HG03460 (cell line): ENCODE results near the gene MZF1.
"Not testable (repeated sequence)": the region's sequence is repeated elsewhere in the genome, so short reads cannot be mapped to it uniquely, and the experiment has no call there.

Source experiments
- ATAC-seq: cut with Tn5 transposase; IDR thresholded peaks from one replicate; pipeline ENCODE4 v1.9.1; 2021; ENCODE audit not compliant: unreplicated experiment

The MZF1 gene

GRCh38 chr19:58543826-58544590 is 29.1 kb downstream of the MZF1 start, which contains the start of gene TRIM28:
Gene TRIM28 (plus strand): TSS chr19:58544064. CDS start chr19:58544758, 694 bp downstream.
- peak; percentile 79 for ATAC-seq

DNA sequence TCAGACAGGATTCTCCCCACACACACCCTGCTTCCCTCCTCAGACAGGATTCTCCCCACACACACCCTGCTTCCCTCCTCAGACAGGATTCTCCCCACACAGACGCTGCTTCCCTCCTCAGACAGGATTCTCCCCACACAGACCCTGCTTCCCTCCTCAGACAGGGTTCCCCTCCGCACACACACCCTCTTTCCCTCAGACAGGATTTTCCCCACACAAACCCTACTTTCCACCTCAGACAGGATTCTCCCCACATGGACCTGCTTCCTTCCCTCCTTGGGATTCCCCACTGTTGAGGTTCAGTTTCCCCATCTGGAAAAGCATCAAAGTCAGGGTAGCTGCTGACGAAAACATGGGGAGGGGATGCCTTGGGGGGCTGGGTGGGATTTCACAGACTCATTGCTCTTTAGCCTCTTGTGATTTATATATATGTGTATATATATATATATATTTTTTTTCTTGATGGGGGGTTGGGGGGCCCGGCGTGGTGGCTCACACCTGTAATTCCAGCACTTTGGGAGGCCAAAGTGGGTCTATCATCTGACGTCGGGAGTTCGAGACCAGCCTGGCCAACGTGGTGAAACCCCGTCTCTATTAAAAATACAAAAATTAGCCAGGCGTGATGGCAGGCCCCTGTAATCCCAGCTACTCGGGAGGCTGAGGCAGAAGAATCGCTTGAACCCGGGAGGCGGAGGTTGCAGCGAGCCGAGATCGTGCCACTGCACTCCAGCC is 30.3 kb downstream of the MZF1 start:
- not testable (repeated sequence) for ATAC-seq

DNA sequence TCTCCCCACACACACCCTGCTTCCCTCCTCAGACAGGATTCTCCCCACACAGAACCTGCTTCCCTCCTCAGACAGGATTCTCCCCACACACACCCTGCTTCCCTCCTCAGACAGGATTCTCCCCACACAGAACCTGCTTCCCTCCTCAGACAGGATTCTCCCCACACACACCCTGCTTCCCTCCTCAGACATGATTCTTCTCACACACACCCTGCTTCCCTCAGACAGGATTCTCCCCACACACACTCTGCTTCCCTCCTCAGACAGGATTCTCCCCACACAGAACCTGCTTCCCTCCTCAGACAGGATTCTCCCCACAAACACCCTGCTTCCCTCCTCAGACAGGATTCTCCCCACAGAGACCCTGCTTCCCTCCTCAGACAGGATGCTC is 34.0 kb downstream of the MZF1 start:
- not testable (repeated sequence) for ATAC-seq

DNA sequence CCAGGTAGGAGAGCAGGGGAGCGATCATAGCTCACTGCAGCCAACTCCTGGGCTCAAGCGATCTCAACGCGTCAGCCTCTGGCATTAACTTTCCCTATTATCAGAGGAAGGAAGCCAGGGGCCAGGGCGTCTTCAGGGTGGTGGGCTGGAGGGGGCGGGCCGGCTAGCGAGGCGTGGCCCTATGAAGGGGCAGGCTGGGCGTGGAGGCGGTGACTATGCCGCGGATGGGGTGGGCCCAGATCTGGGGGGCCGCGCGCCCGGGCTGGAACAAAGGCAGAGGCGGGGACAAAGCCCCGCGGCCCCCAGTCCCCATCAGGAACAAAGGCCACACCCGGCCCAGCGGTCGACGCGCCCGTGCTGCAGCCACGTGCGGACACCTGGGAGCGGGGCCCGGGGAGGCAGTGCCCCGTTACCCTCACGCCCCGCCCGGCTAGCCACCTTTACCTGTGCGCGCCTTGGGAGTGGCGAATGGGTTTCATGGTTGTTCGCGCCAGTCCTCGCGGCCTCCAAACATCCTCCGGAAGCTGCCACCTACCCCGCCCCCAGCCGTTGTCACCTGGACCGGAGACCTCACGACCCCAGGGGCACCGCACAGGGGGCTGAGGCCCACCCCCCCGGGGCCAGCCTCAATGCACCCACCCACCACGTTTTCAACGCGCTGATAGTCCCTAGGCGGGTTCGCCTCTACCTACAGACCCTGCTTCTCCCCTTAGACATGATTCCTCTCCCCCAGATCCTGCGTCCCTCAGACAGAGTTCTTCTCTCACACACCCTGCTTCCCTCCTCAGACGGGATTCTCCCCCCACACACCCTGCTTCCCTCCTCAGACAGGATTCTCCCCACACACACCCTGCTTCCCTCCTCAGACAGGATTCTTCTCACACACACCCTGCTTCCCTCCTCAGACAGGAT is 34.6 kb downstream of the MZF1 start:
- no peak for ATAC-seq

- ATAC-seq, result no peak
Observed at GRCh38 chr19:58536852-58537798, 36.0 kb downstream of the MZF1 start.

- no peak for ATAC-seq
Observed at GRCh38 chr19:58535857-58536256, 37.3 kb downstream of the MZF1 start.

- ATAC-seq, result no peak
Observed at GRCh38 chr19:58531034-58531840, 41.9 kb downstream of the MZF1 start.

DNA sequence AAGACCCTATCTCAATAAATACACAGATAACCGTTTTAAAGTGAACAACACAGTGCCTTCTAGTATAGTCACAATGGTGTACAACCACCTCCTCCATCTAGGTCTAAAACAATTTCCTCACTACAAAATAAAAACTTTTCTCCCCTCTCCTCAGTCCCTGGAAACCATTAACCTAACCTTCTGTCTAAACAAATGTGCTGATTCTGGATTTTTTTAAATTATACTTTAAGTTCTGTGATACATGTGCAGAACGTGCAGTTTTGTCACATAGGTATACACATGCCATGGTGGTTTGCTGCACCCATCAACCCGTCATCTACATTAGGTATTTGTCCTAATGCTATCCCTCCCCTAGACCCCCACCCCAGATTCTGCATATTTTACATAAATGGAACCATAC is 43.7 kb downstream of the MZF1 start:
- no peak for ATAC-seq

DNA sequence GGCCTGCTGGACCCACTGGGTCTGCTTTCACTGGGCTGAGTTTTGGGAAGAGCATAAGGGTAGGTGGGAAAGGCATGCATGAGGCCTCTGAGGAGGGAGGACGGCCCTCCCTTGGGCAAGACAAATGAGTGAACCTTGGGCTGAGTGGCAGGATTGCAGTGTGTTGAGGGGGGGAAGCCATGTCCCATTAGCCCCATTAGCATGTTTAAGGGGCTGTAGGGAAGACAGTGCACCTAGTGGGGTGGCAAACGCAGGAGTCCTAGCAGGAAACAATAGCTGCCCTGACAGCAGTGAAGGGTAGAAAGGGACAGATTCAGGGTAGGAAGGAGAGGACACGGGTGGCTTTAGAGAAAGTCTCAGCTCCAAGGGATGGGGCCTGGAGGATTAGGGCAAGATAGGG is 50.4 kb downstream of the MZF1 start:
- ATAC-seq, result no peak

GRCh38 chr19:58521651-58522050 is 51.5 kb downstream of the MZF1 start:
- ATAC-seq, result no peak

DNA sequence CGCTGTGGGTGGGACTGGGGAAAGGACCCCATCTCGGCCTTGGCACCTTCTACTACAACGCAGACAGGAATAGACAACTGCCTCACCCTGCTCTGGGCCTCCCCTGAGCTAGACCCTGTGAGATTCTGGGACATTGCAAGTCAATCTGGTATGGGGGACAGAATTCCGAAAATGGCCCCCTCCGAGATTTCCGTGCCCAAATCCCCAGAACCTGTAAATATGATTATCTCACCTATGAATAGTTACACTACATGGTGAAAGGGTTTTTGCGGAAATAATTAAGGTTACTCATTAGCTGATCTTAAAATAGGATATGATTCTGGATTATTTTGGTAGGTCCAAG is 52.9 kb downstream of the MZF1 start:
- ATAC-seq, result no peak

- peak; percentile 71 for ATAC-seq
Observed at GRCh38 chr19:58519355-58520256, 53.5 kb downstream of the MZF1 start, which contains the start of gene ZBTB45. Gene ZBTB45 (minus strand): TSS chr19:58519810. CDS start chr19:58517673, 2,137 bp downstream.

GRCh38 chr19:58519087-58519354 is 54.1 kb downstream of the MZF1 start:
- ATAC-seq, result no peak

- no peak for ATAC-seq
Observed at GRCh38 chr19:58518256-58519086, 54.7 kb downstream of the MZF1 start.

DNA sequence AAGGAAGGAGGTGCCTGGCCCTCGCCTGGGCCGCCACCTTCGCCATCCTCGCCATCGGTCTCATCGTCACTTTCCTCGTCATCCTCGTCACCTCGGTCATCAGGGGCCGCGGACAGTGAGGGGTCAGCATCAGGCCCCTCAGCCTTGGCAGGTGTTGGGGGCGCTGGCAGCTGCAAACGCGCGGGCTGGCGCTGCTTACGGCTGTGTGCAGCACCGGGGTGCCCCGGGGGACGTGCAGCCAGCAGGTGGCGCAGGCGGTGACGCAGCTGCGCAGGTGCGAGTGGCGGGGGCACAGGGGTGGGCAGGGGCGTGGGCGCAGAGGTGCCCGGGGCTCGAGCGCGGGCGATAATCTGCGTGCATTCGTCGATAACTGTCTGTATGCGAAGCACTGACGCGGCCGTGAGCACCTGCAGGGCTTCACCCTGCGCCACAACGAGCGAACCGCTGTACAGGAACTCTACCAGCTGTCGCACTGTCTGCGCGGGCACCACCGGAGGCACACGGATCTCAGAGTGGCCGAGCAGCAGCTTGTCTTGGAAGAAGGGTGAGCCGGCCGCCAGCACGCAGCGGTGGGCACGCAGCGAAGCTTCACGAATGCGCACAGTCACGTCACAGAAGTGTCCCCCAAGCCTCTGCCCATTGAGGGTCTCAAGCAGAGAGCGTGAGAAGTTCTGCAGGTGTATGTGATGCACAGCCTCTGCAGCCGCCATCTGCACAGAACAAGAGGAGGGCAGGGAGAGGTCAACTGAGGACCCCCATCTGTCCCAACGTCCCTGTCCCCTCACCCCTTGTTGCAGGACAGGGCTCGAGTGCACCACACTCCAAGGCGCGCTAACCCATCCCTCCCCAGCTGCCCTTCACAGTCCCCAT is 55.9 kb downstream of the MZF1 start:
- no peak for ATAC-seq

GRCh38 chr19:58516246-58516836 is 56.8 kb downstream of the MZF1 start:
- no peak for ATAC-seq
